Activated T-helper 2 cell treated with anti-CD3 and anti-CD28 coated beads, Interferon-gamma antibody, Interleukin-2, Interleukin-4, amounts not matched to agents 10 μg/mL and 5 μg/mL and 100 μg/mL, durations not matched to agents 14 hours and 24 hours and 36 hours (primary cell): ENCODE results near the gene UMOD. TPM values are rescaled to one million over a fixed set of nuclear protein-coding genes. Genes with fewer than 3 reads are reported as not detected.

Experiments
- DNase-seq: peaks from one replicate; pipeline ENCODE4 v3.0.0; 2021; ENCODE audit warnings: low spot score
- H3K27ac Mint-ChIP-seq: one replicate; pipeline ENCODE4 v1.8.0; 2021; ENCODE audit warnings: mixed read lengths
- H3K27me3 Mint-ChIP-seq: one replicate; pipeline ENCODE4 v1.8.0; 2021; ENCODE audit warnings: low read depth, mixed read lengths
- H3K36me3 Mint-ChIP-seq: one replicate; pipeline ENCODE4 v1.8.0; 2021; ENCODE audit warnings: low read depth, mixed read lengths
- H3K4me1 Mint-ChIP-seq: one replicate; pipeline ENCODE4 v1.8.0; 2021; ENCODE audit warnings: low read depth, mixed read lengths
- H3K4me3 Mint-ChIP-seq: one replicate; pipeline ENCODE4 v1.8.0; 2021; ENCODE audit warnings: low read depth, mild to moderate bottlenecking, moderate library complexity, mixed read lengths
- H3K9me3 Mint-ChIP-seq: one replicate; pipeline ENCODE4 v1.8.0; 2021; ENCODE audit warnings: mixed read lengths
- intact Hi-C: fragments of 100-400 bp; cut with micrococcal nuclease; formaldehyde crosslinking; loops from one replicate; pipeline ENCODE4 v1.15.1; 2023
- total RNA-seq: library from RNA; stranded (reverse); gene quantifications from 2 replicates; pipeline ENCODE4 v1.2.3, GENCODE V29; 2022

The UMOD gene
- total RNA-seq, 1 donor from 2014 or later, result not detected

DNA sequence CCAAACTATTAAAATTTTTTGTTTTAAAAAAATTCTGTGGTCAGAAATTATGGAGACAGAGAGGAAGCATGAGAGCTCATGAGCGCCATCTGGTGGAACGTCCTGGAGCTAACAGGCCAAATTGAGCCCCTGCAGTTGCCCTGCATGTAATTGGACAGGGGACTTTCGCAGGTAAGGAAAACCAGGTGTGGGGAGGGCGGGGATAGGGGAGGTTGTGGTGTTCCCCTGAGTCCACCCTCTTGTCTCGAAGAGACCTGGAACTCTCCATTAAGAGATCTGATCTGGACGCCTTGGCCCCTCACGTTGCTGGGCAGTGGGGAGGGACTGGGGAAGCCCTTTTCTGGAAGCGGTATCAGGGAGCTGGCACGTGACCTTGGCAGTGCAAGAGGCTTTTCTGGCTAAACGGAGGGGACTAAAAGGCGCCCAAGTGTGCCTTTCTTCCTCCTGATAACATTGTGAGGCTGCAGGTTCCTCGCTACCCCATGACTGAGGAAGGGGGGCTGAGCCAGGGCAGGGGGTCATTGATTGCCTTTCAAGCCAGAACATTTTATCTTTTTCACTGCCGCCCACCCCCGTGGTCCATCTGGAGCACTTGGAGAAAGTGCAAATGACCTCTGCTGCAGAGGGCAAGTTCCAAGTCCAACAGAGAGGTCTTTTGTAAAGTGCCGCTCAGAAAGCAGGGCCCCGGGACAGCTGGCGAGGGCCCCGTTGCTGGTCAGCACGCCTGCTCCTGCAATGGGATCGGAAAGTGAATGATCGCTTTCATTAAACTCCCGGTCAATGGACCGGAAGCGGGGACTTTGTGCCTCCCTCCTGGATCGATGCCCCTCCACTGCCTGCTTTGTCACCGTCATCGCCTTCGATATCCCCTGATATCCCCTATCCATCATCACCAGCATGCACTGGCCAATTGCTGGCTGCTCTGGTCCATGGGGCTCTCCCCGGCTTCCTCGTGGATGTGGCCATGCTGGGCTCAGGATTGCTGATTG, 33.6 kb upstream of the UMOD start:
- Mint-ChIP-seq H3K27me3 (peaks cover 4% of the 10 kb centered on the region), H3K27ac (no peak overlapping the region), H3K36me3 (no peaks in the 10 kb centered on the region), H3K9me3 (no peaks in the 10 kb centered on the region), H3K4me1 (no peaks in the 10 kb centered on the region), H3K4me3 (no peak overlapping the region)
- intact Hi-C loops, result no loop called here
- DNase-seq, result peak; percentile 10

DNA sequence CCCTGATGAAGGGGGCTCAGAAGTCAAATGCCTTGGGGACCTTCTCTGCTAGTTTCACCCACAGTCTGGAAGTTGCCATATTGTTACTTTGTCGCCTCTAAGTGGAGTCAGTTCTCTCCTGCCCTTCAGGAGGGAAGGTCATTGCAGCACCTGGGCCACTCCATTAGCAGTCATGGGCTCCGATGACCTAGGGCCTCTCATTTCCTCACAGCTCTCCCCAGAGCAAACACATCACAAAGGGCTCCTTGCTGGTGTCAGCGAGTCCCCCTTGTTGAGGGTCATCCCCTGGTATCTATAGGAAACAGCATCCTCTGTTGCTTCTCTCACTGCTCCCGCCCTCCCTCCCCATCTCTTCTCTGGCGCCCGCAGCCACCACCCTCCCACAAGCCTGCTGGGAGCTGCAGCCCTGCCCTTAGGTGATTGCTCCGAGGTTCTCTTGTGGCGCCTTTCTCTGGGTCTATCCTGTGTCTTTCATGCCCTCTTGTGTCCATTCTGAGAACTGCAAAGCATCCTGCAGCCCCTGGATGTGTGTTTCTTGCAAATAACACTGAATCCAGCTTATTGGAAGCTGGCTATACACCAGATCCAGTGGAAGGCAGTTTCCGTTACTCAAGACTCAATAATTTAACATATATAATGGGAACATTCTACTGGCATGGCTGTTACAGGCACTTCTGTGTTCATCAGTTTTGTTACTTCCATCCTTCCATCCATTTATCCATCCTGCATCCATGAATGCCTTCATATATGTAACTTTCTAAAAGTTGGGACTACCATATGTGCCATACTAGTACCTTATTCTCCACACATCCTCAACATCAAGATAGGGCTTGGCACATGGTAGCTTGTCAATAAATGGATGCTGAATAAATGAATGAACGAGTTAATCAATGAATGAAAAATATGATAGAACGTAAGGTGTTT, 30.9 kb upstream of the UMOD start:
- peak; percentile 17 for DNase-seq
- no peaks in the 10 kb centered on the region for H3K36me3 Mint-ChIP-seq
- no peaks in the 10 kb centered on the region for H3K4me1 Mint-ChIP-seq
- no peak overlapping the region for H3K4me3 Mint-ChIP-seq
- intact Hi-C loops, result loop anchor here (1.0 kb wide), 1 partner anchor 476 kb away; no protein-coding TSS in a partner anchor
- H3K9me3 Mint-ChIP-seq, result no peaks in the 10 kb centered on the region
- H3K27me3 Mint-ChIP-seq, result peaks cover 4% of the 10 kb centered on the region
- no peak overlapping the region for H3K27ac Mint-ChIP-seq

DNA sequence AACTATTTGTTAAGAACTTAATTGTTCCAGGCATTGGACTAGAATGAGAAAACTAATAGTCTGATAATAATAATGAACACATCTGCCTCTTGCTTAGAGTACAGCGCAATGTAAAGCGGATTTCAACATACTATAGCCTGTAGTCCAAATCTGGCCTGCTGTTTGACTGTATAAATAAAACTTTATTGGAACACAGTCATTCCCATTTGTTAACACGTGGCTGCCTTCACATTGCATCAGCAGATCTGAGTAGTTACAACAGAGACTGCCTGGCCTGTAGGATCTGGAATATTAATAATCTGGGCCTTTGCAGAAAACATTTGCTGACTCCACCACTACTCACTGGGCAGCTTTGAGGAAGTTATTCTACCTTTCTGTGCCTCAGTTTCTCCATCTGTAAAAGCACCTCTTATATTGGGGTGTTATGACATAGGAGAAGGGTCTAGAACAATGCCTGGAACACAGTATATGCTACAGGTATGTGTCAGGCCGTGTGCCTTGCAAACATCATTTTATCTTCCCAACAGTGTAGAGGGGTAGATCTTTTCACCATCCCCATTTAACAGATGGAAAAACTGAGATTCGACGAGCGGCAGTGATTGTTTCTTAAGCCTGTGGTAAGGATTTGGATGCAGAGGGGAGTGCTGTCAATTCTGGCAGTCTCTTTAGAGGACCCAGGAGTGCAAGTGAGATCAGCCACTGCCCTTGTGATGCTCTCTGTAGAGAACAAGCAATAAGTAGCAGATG, 29.9 kb upstream of the UMOD start:
- DNase-seq, result no peak
- Mint-ChIP-seq H3K27ac (no peak overlapping the region), H3K36me3 (no peaks in the 10 kb centered on the region), H3K4me1 (no peaks in the 10 kb centered on the region), H3K27me3 (peaks cover 4% of the 10 kb centered on the region), H3K9me3 (no peaks in the 10 kb centered on the region), H3K4me3 (no peak overlapping the region)
- intact Hi-C loops, result no loop called here

DNA sequence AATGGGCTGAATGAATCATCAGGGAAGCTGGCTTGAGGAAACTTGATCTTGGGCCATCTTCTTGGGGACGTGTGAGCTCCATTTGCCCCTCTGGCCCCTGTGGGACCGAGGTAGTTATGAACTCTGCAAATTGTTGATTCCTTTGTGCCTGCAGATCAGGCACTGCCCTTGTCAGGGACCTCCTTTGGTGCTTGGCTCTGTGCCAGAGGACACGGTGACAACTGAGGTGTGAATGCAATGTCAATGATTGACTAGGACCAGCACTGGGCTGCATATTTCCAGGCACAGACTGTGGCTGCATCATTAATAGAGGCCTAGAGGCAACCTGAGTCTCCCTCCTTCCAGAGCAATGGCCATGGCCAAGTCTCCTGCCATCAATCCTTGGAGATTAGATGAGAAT, 28.3 kb upstream of the UMOD start:
- Mint-ChIP-seq H3K27me3 (no peaks in the 10 kb centered on the region), H3K4me1 (no peaks in the 10 kb centered on the region), H3K4me3 (no peak overlapping the region), H3K9me3 (no peaks in the 10 kb centered on the region), H3K27ac (no peak overlapping the region), H3K36me3 (no peaks in the 10 kb centered on the region)
- intact Hi-C loops, result no loop called here
- no peak for DNase-seq

DNA sequence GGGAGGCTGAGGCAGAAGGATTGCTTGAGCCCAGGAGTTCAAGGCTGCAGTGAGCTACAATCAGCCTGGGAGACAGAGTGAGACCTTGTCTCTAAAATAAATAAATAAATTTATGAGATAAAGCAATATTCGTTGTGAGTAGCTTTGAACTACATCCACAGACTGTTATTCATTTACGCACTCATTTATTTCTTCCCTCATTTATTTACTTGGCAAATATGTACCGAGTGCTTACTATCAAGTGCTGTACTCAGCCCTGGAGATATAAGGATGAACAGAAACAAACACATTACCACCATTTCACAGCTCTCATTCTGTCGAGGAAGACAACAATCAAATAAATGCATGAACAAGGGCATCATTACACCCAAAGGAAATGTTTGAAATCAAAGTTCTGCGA, 24.7 kb upstream of the UMOD start:
- no peak overlapping the region for H3K4me3 Mint-ChIP-seq
- no peaks in the 10 kb centered on the region for H3K4me1 Mint-ChIP-seq
- no peak for DNase-seq
- H3K27ac Mint-ChIP-seq, result no peak overlapping the region
- intact Hi-C loops, result no loop called here
- H3K27me3 Mint-ChIP-seq, result no peaks in the 10 kb centered on the region
- no peaks in the 10 kb centered on the region for H3K36me3 Mint-ChIP-seq
- no peaks in the 10 kb centered on the region for H3K9me3 Mint-ChIP-seq

DNA sequence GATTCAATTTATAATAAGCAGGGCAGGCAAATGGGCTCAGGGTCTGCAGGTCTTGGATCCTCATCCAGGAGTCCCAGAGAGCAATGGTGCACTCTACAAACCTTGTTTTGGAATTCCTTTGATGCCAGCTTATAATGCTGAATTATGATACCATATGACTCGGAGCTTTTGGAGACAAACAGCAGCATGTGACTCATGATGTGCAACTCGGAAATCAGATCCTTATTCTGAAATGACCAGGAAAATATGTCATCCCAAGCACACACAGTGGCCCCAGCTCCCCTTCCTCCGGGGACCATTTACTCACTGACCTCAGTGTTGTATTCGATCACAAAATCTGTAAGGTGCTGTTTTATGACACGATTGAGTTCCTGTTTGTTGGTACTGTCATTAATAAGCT, 20.2 kb upstream of the UMOD start:
- Mint-ChIP-seq H3K36me3 (no peaks in the 10 kb centered on the region), H3K27me3 (no peaks in the 10 kb centered on the region), H3K4me3 (no peak overlapping the region), H3K27ac (no peak overlapping the region), H3K4me1 (no peaks in the 10 kb centered on the region), H3K9me3 (no peaks in the 10 kb centered on the region)
- no peak for DNase-seq
- intact Hi-C loops, result no loop called here

DNA sequence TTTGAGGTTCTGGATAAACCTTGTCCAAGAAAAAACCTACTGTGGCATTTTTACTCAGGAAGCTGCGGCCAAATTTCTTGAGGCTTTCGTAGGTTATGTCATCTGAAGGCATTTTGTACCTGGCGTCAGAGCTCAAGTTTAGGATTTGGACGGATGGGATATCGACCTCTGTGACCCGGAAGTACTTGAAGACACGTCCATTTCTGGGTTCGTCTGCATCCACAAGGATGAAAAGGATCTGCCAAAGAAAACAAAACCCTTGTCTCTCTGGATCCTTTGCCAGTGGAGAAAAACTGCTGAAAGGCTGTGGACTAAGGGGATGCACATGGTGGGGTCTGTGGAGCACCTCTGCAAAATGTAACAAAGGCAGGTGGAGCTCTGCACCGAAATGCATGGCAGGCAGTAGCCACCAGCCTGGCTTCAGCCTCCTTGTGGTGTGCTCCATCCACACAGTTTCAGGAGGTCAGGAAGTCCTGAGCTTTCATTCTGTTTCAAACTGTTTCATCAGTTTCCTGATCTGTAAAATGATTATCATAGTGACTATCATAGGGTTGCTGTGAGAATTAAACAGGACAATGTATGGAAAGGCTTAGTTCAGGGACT, 17.0 kb upstream of the UMOD start:
- Mint-ChIP-seq H3K27me3 (no peaks in the 10 kb centered on the region), H3K27ac (no peak overlapping the region), H3K4me3 (no peak overlapping the region), H3K4me1 (no peaks in the 10 kb centered on the region), H3K9me3 (no peaks in the 10 kb centered on the region), H3K36me3 (no peaks in the 10 kb centered on the region)
- intact Hi-C loops, result no loop called here
- no peak for DNase-seq

DNA sequence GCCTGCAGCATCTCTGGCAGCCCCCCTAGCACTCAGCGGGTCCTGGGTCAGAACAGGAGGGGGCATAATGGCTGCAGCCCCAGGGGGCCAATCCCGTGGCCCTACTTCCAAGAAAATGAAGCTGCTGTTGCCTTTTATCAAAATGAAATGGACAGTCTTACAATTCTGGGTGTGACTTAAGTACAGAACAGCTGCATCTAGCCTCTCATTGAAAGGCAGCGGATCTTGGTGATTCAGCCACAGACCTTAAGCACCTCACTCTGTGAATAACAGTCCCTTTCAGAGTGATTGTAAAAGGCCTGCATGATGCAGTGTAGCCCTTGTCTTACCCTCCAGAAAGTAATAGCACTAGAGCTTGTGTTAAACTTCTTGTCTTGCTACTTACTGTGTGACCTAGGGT, 11.5 kb upstream of the UMOD start:
- DNase-seq, result no peak
- Mint-ChIP-seq H3K9me3 (no peaks in the 10 kb centered on the region), H3K27ac (no peak overlapping the region), H3K4me1 (no peaks in the 10 kb centered on the region), H3K4me3 (no peak overlapping the region), H3K27me3 (no peaks in the 10 kb centered on the region), H3K36me3 (no peaks in the 10 kb centered on the region)
- intact Hi-C loops, result no loop called here

DNA sequence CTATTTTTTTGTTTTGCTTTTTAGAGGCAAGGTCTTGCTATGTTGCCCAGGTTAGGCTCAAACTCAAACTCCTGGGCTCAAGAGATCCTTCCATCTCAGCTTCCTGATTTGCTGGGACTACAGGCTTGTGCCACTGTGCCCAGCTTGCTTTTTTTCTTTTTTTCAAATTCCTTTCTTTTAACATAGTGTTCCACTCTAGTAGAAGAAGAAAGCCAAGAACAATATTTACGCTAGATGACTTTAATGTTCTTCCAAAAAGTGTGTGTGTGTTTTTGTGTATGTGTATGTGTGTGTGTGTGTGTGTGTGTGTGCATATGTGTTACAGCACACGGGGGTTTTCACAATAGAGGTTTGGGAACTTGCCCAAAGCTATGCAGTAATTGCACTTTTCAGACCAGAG, 10.7 kb upstream of the UMOD start:
- intact Hi-C loops, result no loop called here
- Mint-ChIP-seq H3K4me3 (no peak overlapping the region), H3K9me3 (no peaks in the 10 kb centered on the region), H3K4me1 (no peaks in the 10 kb centered on the region), H3K36me3 (no peaks in the 10 kb centered on the region), H3K27ac (no peak overlapping the region), H3K27me3 (no peaks in the 10 kb centered on the region)
- DNase-seq, result no peak

DNA sequence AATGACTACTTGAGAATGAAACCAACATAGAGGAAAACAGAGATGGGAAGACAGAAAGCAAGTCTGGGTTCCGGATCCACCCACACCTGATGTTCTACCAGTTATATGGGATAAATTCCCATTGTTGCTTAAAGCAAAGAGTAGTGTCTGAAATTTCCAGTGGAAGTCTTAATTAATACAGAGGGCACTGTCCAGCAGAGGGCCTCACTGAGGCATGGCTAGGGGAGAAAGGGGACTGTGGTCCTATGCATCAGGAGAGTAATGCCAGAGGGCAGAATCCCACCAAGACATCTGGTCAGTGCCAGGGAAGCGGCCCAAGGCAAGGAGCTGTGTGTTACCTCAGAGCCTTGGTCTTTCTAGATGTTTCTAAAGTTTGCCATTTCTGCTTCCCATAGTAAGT, 7.5 kb upstream of the UMOD start:
- H3K4me1 Mint-ChIP-seq, result no peaks in the 10 kb centered on the region
- H3K27me3 Mint-ChIP-seq, result no peaks in the 10 kb centered on the region
- no peak overlapping the region for H3K4me3 Mint-ChIP-seq
- H3K27ac Mint-ChIP-seq, result no peak overlapping the region
- no peak for DNase-seq
- H3K36me3 Mint-ChIP-seq, result no peaks in the 10 kb centered on the region
- intact Hi-C loops, result no loop called here
- no peaks in the 10 kb centered on the region for H3K9me3 Mint-ChIP-seq

DNA sequence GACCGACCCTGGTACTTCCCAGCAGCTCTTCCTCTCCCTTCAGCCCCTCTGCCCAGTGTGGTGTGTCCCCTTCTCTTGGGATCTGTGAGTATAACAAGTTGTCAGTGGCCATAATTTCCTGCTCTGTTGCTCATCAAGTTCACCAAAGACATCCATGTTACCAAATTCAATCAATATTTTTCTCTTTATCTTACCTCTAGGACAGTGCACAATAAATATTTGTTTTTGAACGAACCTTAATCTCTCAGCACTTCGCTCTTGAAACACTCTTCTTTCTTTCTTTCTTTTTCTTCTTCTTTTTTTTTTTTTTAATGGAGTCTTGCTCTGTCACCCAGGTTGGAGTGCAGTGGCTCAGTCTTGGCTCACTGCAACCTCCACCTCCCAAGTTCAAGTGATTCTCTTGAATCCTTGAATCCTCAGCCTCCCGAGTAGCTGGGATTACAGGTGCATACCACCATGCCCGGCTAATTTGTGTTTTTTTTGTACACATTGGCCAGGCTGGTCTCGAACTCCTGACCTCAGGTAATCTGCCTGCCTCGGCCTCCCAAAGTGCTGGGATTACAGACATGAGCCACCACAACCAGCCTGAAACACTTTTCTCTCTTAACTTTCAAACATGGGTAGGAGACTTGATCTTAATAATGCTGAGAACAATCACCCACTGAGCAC, 2.7 kb upstream of the UMOD start:
- no peaks in the 10 kb centered on the region for H3K36me3 Mint-ChIP-seq
- no peak for DNase-seq
- no peak overlapping the region for H3K4me3 Mint-ChIP-seq
- H3K4me1 Mint-ChIP-seq, result no peaks in the 10 kb centered on the region
- no peaks in the 10 kb centered on the region for H3K9me3 Mint-ChIP-seq
- H3K27me3 Mint-ChIP-seq, result no peaks in the 10 kb centered on the region
- H3K27ac Mint-ChIP-seq, result no peak overlapping the region
- intact Hi-C loops, result no loop called here

DNA sequence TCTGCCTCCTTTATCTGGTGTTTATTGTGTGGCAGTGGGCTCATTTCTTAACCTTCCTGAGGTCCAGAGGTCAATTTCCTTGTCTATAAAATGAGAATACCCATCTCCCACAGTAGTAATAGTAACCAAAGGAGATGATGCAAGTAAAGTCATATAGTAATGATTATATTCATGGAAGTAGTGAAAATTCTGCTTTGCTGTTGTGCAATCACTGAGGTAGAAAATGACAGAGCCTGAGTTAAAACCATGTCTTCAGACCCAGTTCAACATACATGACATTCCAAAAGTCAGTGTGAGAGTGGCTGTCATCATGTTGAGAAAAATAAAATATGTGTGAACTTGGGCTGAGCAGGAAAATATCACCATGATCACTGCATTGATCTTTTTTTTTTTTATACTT, 864 bp upstream of the UMOD start:
- no peaks in the 10 kb centered on the region for H3K4me1 Mint-ChIP-seq
- no peaks in the 10 kb centered on the region for H3K9me3 Mint-ChIP-seq
- intact Hi-C loops, result no loop called here
- H3K36me3 Mint-ChIP-seq, result no peaks in the 10 kb centered on the region
- H3K4me3 Mint-ChIP-seq, result no peak overlapping the region
- H3K27me3 Mint-ChIP-seq, result no peaks in the 10 kb centered on the region
- H3K27ac Mint-ChIP-seq, result no peak overlapping the region
- no peak for DNase-seq
